SU-DHL-6 (cell line): ENCODE data around the gene CPNE5.

Source experiments
- EZH2phosphoT487 ChIP-seq: fragments of 200-600 bp; sonication (generic), shearing (Covaris generic); conservative IDR thresholded peaks from 2 replicates; pipeline ENCODE4 v1.6.1; 2018; ENCODE audit warnings: mild to moderate bottlenecking, antibody characterized with exemption, low read length, moderate library complexity, mixed read lengths
- TF ChIP-seq, protein P1 (sequence below): fragments of 200-600 bp; sonication (generic); IDR thresholded peaks from one replicate; pipeline ENCODE4 v1.5.1; 2017; ENCODE audit warnings: antibody characterized with exemption, mild to moderate bottlenecking, low read length, moderate library complexity; ENCODE audit not compliant: insufficient read depth, poor library complexity, severe bottlenecking

DNA sequence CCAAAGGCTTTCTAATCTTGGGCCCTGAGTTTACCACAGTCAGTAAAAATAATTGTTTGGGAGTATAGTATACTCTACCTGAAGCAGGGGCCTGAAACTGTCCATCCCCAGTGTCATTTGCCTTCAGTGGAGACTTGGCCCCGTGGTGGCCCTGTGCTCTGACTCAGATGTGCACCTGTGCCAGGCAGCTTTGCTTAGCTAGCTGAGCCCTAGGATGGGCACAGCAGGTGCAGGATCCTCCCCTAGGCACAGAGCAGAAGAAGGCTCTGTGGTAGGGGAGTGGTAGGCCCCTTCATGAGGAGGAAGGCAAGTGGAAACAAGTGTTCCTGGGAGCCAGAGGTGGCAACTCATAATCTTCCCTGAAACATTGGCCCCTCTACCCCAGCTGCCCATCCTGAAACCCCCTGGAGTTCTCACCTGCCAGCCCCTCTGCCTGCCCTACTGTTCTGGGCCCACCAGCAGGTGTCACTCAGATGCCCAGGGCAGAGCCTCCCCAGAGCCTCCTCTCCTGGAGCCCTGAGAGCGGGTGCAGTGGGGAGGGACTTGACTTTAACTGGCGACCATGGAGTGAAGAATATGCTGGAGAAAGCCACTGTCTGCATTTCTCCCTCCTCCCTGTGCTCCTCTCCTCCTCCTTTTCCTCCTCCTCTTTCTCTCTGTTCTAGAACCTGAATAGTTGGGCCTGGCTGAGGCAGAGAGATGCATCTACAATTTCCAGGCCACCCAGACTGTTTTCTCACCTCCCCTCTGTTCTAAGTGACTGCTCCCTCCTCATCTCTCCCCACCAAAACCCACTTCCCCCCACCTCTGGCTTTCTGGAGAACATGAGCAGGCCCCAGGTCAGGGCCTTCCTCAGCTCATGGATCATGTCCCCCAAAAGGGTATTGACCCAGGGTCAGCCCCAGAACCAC, 2.9 kb downstream of the CPNE5 start:
- TF ChIP-seq, protein P1, sequence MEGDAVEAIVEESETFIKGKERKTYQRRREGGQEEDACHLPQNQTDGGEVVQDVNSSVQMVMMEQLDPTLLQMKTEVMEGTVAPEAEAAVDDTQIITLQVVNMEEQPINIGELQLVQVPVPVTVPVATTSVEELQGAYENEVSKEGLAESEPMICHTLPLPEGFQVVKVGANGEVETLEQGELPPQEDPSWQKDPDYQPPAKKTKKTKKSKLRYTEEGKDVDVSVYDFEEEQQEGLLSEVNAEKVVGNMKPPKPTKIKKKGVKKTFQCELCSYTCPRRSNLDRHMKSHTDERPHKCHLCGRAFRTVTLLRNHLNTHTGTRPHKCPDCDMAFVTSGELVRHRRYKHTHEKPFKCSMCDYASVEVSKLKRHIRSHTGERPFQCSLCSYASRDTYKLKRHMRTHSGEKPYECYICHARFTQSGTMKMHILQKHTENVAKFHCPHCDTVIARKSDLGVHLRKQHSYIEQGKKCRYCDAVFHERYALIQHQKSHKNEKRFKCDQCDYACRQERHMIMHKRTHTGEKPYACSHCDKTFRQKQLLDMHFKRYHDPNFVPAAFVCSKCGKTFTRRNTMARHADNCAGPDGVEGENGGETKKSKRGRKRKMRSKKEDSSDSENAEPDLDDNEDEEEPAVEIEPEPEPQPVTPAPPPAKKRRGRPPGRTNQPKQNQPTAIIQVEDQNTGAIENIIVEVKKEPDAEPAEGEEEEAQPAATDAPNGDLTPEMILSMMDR = peak; percentile 64
- no peak for TF ChIP-seq EZH2phosphoT487
